Measurements from ENCODE around the gene ARHGEF28.

- no peak for TF ChIP-seq CTCF (IDR thresholded peaks at IDR 0.05)
- no peak for TF ChIP-seq POLR2A (IDR thresholded peaks at IDR 0.05)
- TF ChIP-seq POLR2AphosphoS5 (IDR thresholded peaks at IDR 0.05): no peak
- TF ChIP-seq EP300 (IDR thresholded peaks at IDR 0.05): no peak
Observed at GRCh38 chr5:73642344-73642743, 16.3 kb downstream of the ARHGEF28 start.

Measured in upper lobe of left lung (tissue), 4 donors.